ENCODE measurements around the gene C3orf20.

Gene C3orf20

GRCh38 chr3:14646589-14647413, 28.1 kb upstream of the C3orf20 start:
- peak overlapping the region; percentile 25 for H3K4me3 ChIP-seq (ENCODE audit: low read depth, low read length)
- peak; percentile 92 for DNase-seq (ENCODE audit: low read depth)
- TF ChIP-seq CTCF (IDR thresholded peaks at IDR 0.05; ENCODE audit: low read depth, low read length), result no peak
- TF ChIP-seq MYC (IDR thresholded peaks at IDR 0.05; ENCODE audit: low read depth, low read length), result no peak
- no peak for TF ChIP-seq POLR2A (IDR thresholded peaks at IDR 0.05; ENCODE audit: extremely low read depth, insufficient read length)
- peak; percentile 36; the same call in 1 of the 2 replicates for TF ChIP-seq MAX (IDR thresholded peaks at IDR 0.05; ENCODE audit: low read depth, low read length)

GRCh38 chr3:14647976-14648955, 26.7 kb upstream of the C3orf20 start:
- H3K4me3 ChIP-seq (ENCODE audit: low read depth, low read length), result peak overlapping the region; percentile 42
- peak; percentile 91 for DNase-seq (ENCODE audit: low read depth)
- TF ChIP-seq MAX (IDR thresholded peaks at IDR 0.05; ENCODE audit: low read depth, low read length) (0 out of 2 replicates have a peak, but pooled peaks have one; percentile 1), MYC (IDR thresholded peaks at IDR 0.05; ENCODE audit: low read depth, low read length) (no peak)

GRCh38 chr3:14649466-14649865, 25.5 kb upstream of the C3orf20 start:
- no peak for TF ChIP-seq POLR2A (IDR thresholded peaks at IDR 0.05; ENCODE audit: extremely low read depth, insufficient read length)
- no peak for TF ChIP-seq MYC (IDR thresholded peaks at IDR 0.05; ENCODE audit: low read depth, low read length)
- TF ChIP-seq CTCF (IDR thresholded peaks at IDR 0.05; ENCODE audit: low read depth, low read length), result no peak
- no peak for TF ChIP-seq MAX (IDR thresholded peaks at IDR 0.05; ENCODE audit: low read depth, low read length)
- no peak for DNase-seq (ENCODE audit: low read depth)
- H3K4me3 ChIP-seq (ENCODE audit: low read depth, low read length), result peak overlapping the region; percentile 96

- TF ChIP-seq MAX (IDR thresholded peaks at IDR 0.05; ENCODE audit: low read depth, low read length) (no peak), MYC (IDR thresholded peaks at IDR 0.05; ENCODE audit: low read depth, low read length) (no peak), CTCF (IDR thresholded peaks at IDR 0.05; ENCODE audit: low read depth, low read length) (no peak), POLR2A (IDR thresholded peaks at IDR 0.05; ENCODE audit: extremely low read depth, insufficient read length) (no peak)
- H3K4me3 ChIP-seq (ENCODE audit: low read depth, low read length), result peak overlapping the region; percentile 96
- DNase-seq (ENCODE audit: low read depth), result no peak
These were observed 24.7 kb upstream of the C3orf20 start for GRCh38 chr3:14650193-14650592.

GRCh38 chr3:14651440-14652251, 23.3 kb upstream of the C3orf20 start, which contains the start of gene CCDC174:
TSS of gene CCDC174 (plus strand) at chr3:14651762. CDS start at chr3:14651837, 75 bp downstream.
- TF ChIP-seq MAX (IDR thresholded peaks at IDR 0.05; ENCODE audit: low read depth, low read length), result peak; percentile 64
- TF ChIP-seq CTCF (IDR thresholded peaks at IDR 0.05; ENCODE audit: low read depth, low read length), result no peak
- TF ChIP-seq MYC (IDR thresholded peaks at IDR 0.05; ENCODE audit: low read depth, low read length), result peak; percentile 52; the same call in 1 of the 2 replicates
- TF ChIP-seq POLR2A (IDR thresholded peaks at IDR 0.05; ENCODE audit: extremely low read depth, insufficient read length), result peak; percentile 83
- peak within 1 kb of the TSS; percentile 96 for H3K4me3 ChIP-seq (ENCODE audit: low read depth, low read length)

GRCh38 chr3:14652360-14652907, 22.5 kb upstream of the C3orf20 start:
- H3K4me3 ChIP-seq (ENCODE audit: low read depth, low read length), result peak overlapping the region; percentile 96

More at GRCh38 chr3:14651440-14652251, 23.3 kb upstream of the C3orf20 start, which contains the start of gene CCDC174:
- peak; percentile 99 for DNase-seq (ENCODE audit: low read depth)

More at GRCh38 chr3:14652360-14652907, 22.5 kb upstream of the C3orf20 start:
- DNase-seq (ENCODE audit: low read depth), result peak; percentile 40
